Measurements from ENCODE around the gene DCBLD2.

Gene DCBLD2

DNA sequence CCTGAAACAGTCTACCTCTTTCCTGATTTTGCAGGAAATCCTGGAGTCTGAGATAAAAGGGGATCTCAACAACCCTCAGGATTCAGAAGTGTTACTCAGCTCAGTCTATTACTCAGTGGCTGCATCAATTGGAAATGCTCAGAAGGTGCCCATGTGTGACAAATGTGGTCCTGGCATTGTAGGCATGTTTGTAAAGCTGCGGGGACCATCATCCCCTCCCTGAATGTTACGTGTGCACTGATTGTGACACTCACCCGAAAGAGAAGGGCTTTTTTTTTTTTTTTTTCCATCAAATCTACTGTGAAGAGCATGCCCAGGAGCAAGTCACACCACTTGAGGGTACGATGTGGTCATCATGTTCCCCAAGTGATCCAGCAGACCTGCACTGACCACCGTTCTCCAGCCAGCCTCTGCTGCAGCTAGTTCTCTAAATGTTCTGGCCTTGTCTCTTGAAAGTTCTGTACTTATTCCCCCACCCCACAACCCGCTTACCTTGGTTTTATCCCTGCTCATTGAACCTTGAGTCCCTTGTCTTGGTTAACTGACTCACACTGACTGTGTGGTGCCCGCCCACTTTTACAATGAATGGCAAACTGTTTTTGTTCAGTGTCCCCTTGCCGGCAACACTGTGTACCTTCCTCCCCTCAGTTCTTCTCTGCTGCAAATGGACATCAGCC, 118.5 kb downstream of the DCBLD2 start:
- Mint-ChIP-seq H3K27ac (no peak overlapping the region), H3K27me3 (ENCODE audit: low read depth) (peaks cover 14% of the 10 kb centered on the region), H3K9me3 (no peaks in the 10 kb centered on the region), H3K36me3 (ENCODE audit: low read depth) (no peaks in the 10 kb centered on the region), H3K4me1 (ENCODE audit: low read depth) (peaks cover 12% of the 10 kb centered on the region), H3K4me3 (no peak overlapping the region)

GRCh38 chr3:98780343-98780742, 121.2 kb downstream of the DCBLD2 start:
- H3K36me3 Mint-ChIP-seq (ENCODE audit: low read depth), result no peaks in the 10 kb centered on the region
- no peak overlapping the region for H3K4me3 Mint-ChIP-seq
- no peaks in the 10 kb centered on the region for H3K9me3 Mint-ChIP-seq
- H3K27ac Mint-ChIP-seq, result no peak overlapping the region
- H3K27me3 Mint-ChIP-seq (ENCODE audit: low read depth), result peaks cover 18% of the 10 kb centered on the region
- H3K4me1 Mint-ChIP-seq (ENCODE audit: low read depth), result peaks cover 7% of the 10 kb centered on the region

DNA sequence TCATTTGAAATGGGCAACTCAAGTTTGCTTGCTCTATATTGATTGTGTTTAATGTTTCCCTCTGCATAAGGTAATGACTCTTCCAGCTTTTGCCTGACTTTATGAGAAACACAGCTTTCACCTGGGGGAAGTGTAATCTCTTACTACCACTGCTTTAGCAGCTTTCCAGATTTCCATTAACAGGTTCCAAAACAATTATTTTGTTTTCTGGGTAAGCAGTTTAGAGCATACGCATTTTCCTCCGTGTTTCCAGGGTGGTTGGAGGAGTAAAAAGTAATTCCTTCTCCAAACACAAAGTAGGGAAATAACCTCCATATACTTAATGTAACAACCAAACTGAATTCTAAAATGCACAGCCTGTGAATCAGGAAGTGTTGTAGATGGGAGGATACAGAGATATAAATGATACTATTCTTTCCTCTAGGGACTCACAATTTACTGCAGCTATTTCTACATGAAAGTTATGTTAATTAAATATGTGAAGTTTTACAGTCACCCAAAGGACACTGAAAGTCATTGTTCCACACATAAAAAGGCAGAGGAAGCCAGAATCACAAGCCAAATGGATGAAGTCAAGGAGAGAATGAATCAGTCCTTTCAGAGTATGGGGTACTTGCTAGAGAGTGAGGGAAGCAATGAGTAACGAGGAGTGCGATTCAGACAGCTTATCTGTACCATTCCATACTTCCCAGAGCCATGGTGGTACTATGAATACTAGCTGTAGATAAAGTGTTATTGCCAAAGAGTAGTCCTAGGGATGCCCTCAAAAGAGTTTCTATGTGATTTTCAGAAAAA, 121.8 kb downstream of the DCBLD2 start:
- peaks cover 7% of the 10 kb centered on the region for H3K4me1 Mint-ChIP-seq (ENCODE audit: low read depth)
- no peak overlapping the region for H3K27ac Mint-ChIP-seq
- H3K4me3 Mint-ChIP-seq, result no peak overlapping the region
- H3K27me3 Mint-ChIP-seq (ENCODE audit: low read depth), result peaks cover 21% of the 10 kb centered on the region
- no peaks in the 10 kb centered on the region for H3K9me3 Mint-ChIP-seq
- no peaks in the 10 kb centered on the region for H3K36me3 Mint-ChIP-seq (ENCODE audit: low read depth)

GRCh38 chr3:98778852-98779413, 122.6 kb downstream of the DCBLD2 start:
- peaks cover 21% of the 10 kb centered on the region for H3K27me3 Mint-ChIP-seq (ENCODE audit: low read depth)
- H3K4me3 Mint-ChIP-seq, result no peak overlapping the region
- H3K36me3 Mint-ChIP-seq (ENCODE audit: low read depth), result no peaks in the 10 kb centered on the region
- peaks cover 7% of the 10 kb centered on the region for H3K4me1 Mint-ChIP-seq (ENCODE audit: low read depth)
- H3K27ac Mint-ChIP-seq, result no peak overlapping the region
- H3K9me3 Mint-ChIP-seq, result no peaks in the 10 kb centered on the region

- peaks cover 7% of the 10 kb centered on the region for H3K4me1 Mint-ChIP-seq (ENCODE audit: low read depth)
- no peak overlapping the region for H3K4me3 Mint-ChIP-seq
- H3K27me3 Mint-ChIP-seq (ENCODE audit: low read depth), result peaks cover 25% of the 10 kb centered on the region
- H3K9me3 Mint-ChIP-seq, result no peaks in the 10 kb centered on the region
- H3K27ac Mint-ChIP-seq, result no peak overlapping the region
- no peaks in the 10 kb centered on the region for H3K36me3 Mint-ChIP-seq (ENCODE audit: low read depth)
Measured at GRCh38 chr3:98778383-98778782, 123.1 kb downstream of the DCBLD2 start.

GRCh38 chr3:98777801-98778220, 123.7 kb downstream of the DCBLD2 start:
- peaks cover 26% of the 10 kb centered on the region for H3K27me3 Mint-ChIP-seq (ENCODE audit: low read depth)
- peaks cover 7% of the 10 kb centered on the region for H3K4me1 Mint-ChIP-seq (ENCODE audit: low read depth)
- no peaks in the 10 kb centered on the region for H3K9me3 Mint-ChIP-seq
- no peak overlapping the region for H3K27ac Mint-ChIP-seq
- no peaks in the 10 kb centered on the region for H3K36me3 Mint-ChIP-seq (ENCODE audit: low read depth)
- H3K4me3 Mint-ChIP-seq, result no peak overlapping the region

- H3K9me3 Mint-ChIP-seq, result no peaks in the 10 kb centered on the region
- H3K4me1 Mint-ChIP-seq (ENCODE audit: low read depth), result peaks cover 7% of the 10 kb centered on the region
- no peaks in the 10 kb centered on the region for H3K36me3 Mint-ChIP-seq (ENCODE audit: low read depth)
- no peak overlapping the region for H3K27ac Mint-ChIP-seq
- H3K27me3 Mint-ChIP-seq (ENCODE audit: low read depth), result peaks cover 26% of the 10 kb centered on the region
- H3K4me3 Mint-ChIP-seq, result no peak overlapping the region
Measured at GRCh38 chr3:98777286-98777685, 124.2 kb downstream of the DCBLD2 start.

GRCh38 chr3:98776140-98776493, 125.4 kb downstream of the DCBLD2 start:
- Mint-ChIP-seq H3K27me3 (ENCODE audit: low read depth) (peaks cover 26% of the 10 kb centered on the region), H3K36me3 (ENCODE audit: low read depth) (no peaks in the 10 kb centered on the region), H3K4me3 (no peak overlapping the region), H3K9me3 (no peaks in the 10 kb centered on the region), H3K27ac (no peak overlapping the region), H3K4me1 (ENCODE audit: low read depth) (peaks cover 7% of the 10 kb centered on the region)

- Mint-ChIP-seq H3K36me3 (ENCODE audit: low read depth) (no peaks in the 10 kb centered on the region), H3K9me3 (no peaks in the 10 kb centered on the region), H3K27me3 (ENCODE audit: low read depth) (peaks cover 30% of the 10 kb centered on the region), H3K27ac (no peak overlapping the region), H3K4me3 (no peak overlapping the region), H3K4me1 (ENCODE audit: low read depth) (peaks cover 7% of the 10 kb centered on the region)
Measured at GRCh38 chr3:98775459-98776139, 125.9 kb downstream of the DCBLD2 start.

DNA sequence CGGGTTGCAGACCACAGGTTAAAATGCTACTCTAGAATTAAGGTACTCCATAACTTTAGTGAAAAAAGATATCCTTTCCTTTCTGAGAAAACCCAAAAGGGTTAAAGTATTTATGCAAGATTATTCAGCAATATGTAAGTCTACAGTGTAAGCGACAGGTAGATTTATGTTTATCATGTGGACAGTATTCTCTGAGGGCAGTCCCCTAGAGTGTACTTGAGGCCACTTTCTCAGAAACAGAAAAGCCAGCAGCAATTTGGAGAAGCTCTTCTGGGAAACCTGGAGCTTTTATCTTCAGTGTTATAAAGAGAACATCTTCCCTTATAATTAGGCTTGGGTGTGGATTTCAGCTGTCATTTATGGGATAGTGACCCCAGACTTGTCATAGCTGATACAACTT, 129.5 kb downstream of the DCBLD2 start:
- H3K4me1 Mint-ChIP-seq (ENCODE audit: low read depth), result peaks cover 3% of the 10 kb centered on the region
- H3K9me3 Mint-ChIP-seq, result no peaks in the 10 kb centered on the region
- H3K27me3 Mint-ChIP-seq (ENCODE audit: low read depth), result peaks cover 19% of the 10 kb centered on the region
- H3K36me3 Mint-ChIP-seq (ENCODE audit: low read depth), result no peaks in the 10 kb centered on the region
- H3K4me3 Mint-ChIP-seq, result no peak overlapping the region
- H3K27ac Mint-ChIP-seq, result no peak overlapping the region

DNA sequence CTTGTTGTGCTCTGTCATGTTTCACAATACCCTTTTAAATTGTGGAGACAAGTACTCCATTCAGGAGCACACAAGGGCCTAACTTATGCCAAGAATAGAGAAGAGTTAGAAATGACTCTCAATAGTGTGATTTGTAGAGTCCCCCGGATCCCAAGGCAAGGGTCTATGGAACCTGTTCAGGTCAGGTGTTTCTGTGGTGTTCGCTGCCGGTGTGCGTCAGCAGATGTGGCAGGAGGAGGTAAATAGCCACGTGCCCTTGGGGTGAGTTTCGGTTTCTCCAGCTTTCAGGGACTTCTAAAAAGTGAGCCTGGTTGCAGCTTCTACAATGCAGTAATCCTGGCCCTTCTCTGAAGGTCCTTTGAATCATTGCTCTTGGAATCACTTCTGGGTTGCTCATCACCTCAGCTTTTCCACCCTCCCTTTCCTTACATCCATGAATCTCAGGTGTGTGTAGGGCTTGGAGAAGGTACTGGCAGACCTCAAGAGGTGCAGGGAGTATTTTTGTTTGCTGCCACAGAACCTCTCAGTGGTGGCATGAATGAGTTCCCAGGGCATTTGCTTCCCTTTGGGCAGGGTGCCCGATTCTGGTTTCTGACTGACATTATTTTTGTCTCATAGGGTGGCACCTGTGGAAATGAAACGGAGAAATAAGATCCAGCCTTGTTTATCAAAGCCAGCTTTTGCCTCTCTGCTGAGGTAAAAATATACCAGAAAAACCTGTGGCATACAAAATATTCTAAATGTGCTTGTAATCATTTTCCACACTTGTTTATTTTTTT, 131.0 kb downstream of the DCBLD2 start:
- H3K4me1 Mint-ChIP-seq (ENCODE audit: low read depth), result peaks cover 3% of the 10 kb centered on the region
- no peaks in the 10 kb centered on the region for H3K36me3 Mint-ChIP-seq (ENCODE audit: low read depth)
- peaks cover 23% of the 10 kb centered on the region for H3K27me3 Mint-ChIP-seq (ENCODE audit: low read depth)
- H3K9me3 Mint-ChIP-seq, result no peaks in the 10 kb centered on the region
- no peak overlapping the region for H3K27ac Mint-ChIP-seq
- H3K4me3 Mint-ChIP-seq, result no peak overlapping the region

- Mint-ChIP-seq H3K4me1 (ENCODE audit: low read depth) (peaks cover 3% of the 10 kb centered on the region), H3K27ac (no peak overlapping the region)
Measured at GRCh38 chr3:98769448-98769847, 132.0 kb downstream of the DCBLD2 start.

DNA sequence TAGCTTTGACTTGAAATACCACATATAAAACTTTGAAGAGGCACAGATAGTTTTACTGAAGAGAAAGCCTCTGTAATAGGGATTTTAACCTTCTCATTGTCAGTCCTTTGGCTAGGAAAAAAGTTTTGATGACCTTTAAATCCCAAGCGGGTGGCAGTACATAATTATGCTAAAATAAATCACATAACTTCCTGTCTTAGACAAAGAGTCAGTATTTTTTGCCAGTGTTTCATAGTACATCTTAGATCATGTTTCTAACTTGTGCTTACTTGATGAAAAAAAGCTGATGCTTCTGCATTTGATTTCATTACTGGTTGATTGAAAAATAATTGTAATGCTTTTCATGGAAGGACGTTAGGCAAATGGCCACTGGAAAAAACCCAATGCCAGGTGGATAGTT, 132.5 kb downstream of the DCBLD2 start:
- H3K27ac Mint-ChIP-seq, result no peak overlapping the region
- H3K4me1 Mint-ChIP-seq (ENCODE audit: low read depth), result peaks cover 3% of the 10 kb centered on the region
- peaks cover 20% of the 10 kb centered on the region for H3K27me3 Mint-ChIP-seq (ENCODE audit: low read depth)
- no peaks in the 10 kb centered on the region for H3K9me3 Mint-ChIP-seq
- H3K36me3 Mint-ChIP-seq (ENCODE audit: low read depth), result no peaks in the 10 kb centered on the region
- no peak overlapping the region for H3K4me3 Mint-ChIP-seq

More at GRCh38 chr3:98769448-98769847, 132.0 kb downstream of the DCBLD2 start:
- Mint-ChIP-seq H3K27me3 (ENCODE audit: low read depth) (peaks cover 20% of the 10 kb centered on the region), H3K4me3 (no peak overlapping the region), H3K9me3 (no peaks in the 10 kb centered on the region), H3K36me3 (ENCODE audit: low read depth) (no peaks in the 10 kb centered on the region)

DNA sequence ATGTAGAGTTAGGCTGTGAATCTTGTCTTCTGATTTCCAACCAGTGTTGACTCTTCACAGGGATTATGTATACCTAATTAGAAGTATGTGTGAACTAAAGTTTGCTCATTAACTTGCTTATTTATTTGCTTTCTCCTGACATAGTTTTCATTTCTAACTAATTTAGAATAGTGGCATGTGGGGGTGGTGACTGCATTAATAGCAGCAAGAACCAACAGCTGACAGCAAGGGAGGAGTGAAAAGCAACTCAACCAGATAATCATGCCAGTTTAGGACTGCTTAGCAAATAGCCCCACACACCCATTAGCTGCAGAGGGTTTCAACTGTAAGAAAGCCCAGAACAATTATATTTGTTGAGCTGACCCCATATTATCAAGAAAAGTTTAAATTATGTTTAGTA, 134.6 kb downstream of the DCBLD2 start:
- Mint-ChIP-seq H3K36me3 (ENCODE audit: low read depth) (no peaks in the 10 kb centered on the region), H3K27me3 (ENCODE audit: low read depth) (peaks cover 21% of the 10 kb centered on the region), H3K4me1 (ENCODE audit: low read depth) (peaks cover 5% of the 10 kb centered on the region), H3K27ac (no peak overlapping the region), H3K4me3 (no peak overlapping the region), H3K9me3 (no peaks in the 10 kb centered on the region)

Data from T-helper 1 cell treated with Interleukin-12 subunit alpha and Interleukin-12 subunit beta and Interleukin-4 antibody, amounts not matched to agents 30 μg/mL and 1 μg/mL, for 36 hours (primary cell).